Liver (tissue), 9 donors: ENCODE measurements around the gene ATP8B3. TPM values are rescaled to one million over a fixed set of nuclear protein-coding genes. Genes with fewer than 3 reads are reported as not detected.

Experiments used
- DNase-seq: peaks from one replicate; pipeline ENCODE4 v3.0.0-alpha.2; 2017; ENCODE audit warnings: low spot score
- H3K27ac ChIP-seq, 2 donors: one replicate each; pipeline ENCODE4 v1.7.0; 2013; ENCODE audit warnings: inconsistent platforms in 2 of 2, low read length in 2 of 2, control low read depth in 1 of 2, low read depth in 1 of 2, mild to moderate bottlenecking in 1 of 2
- H3K27me3 ChIP-seq, 4 donors: one replicate each; pipeline versions ENCODE4 v1.6.1 to v1.7.0; 2013; ENCODE audit warnings: low read length in 3 of 4, inconsistent platforms in 1 of 4, mild to moderate bottlenecking in 1 of 4, moderate library complexity in 1 of 4; ENCODE audit not compliant: control insufficient read depth in 4 of 4, insufficient read depth in 4 of 4
- H3K36me3 ChIP-seq, 4 donors: one replicate each; pipeline versions ENCODE4 v1.6.1 to v1.7.0; 2013; ENCODE audit warnings: low read length in 3 of 4, mild to moderate bottlenecking in 3 of 4, low read depth in 1 of 4, moderate library complexity in 1 of 4; ENCODE audit not compliant: control insufficient read depth in 4 of 4, insufficient read depth in 3 of 4
- H3K4me1 ChIP-seq, 4 donors: one replicate each; pipeline versions ENCODE4 v1.6.1 to v1.7.0; 2013; ENCODE audit warnings: low read length in 3 of 4, mild to moderate bottlenecking in 3 of 4, moderate library complexity in 1 of 4; ENCODE audit not compliant: control insufficient read depth in 4 of 4, insufficient read depth in 4 of 4
- H3K4me3 ChIP-seq, 3 donors: one replicate each; pipeline versions ENCODE4 v1.6.1 to v1.7.0; 2013; ENCODE audit warnings: low read length in 3 of 3, control low read depth in 1 of 3, low read depth in 1 of 3, mild to moderate bottlenecking in 1 of 3
- H3K9ac ChIP-seq, 2 donors: one replicate each; pipeline ENCODE4 v1.7.0; 2013; ENCODE audit warnings: low read length in 2 of 2, mild to moderate bottlenecking in 2 of 2, moderate library complexity in 2 of 2, control low read depth in 1 of 2, low read depth in 1 of 2
- H3K9me3 ChIP-seq, 4 donors: one replicate each; pipeline versions ENCODE4 v1.6.1 to v1.7.0; 2013; ENCODE audit warnings: low read length in 3 of 4; ENCODE audit not compliant: control insufficient read depth in 4 of 4
- ATF3 ChIP-seq: IDR thresholded peaks from 2 replicates; pipeline ENCODE4 v1.6.1; 2016; ENCODE audit warnings: antibody characterized with exemption
- CTCF ChIP-seq: fragments of 150-350 bp; IDR thresholded peaks from 2 replicates; pipeline ENCODE4 v1.5.1; 2017; ENCODE audit warnings: improper control_type of control experiment, low read depth, low read length; ENCODE audit not compliant: missing input control
- EGR1 ChIP-seq, 2 donors: IDR thresholded peaks; 2 replicates each; pipeline ENCODE4 v1.6.1; 2016 to 2018; ENCODE audit warnings: antibody characterized with exemption in 2 of 2, low read depth in 2 of 2
- FOXA1 ChIP-seq: IDR thresholded peaks from 2 replicates; pipeline ENCODE4 v1.6.1; 2016; ENCODE audit warnings: antibody characterized with exemption
- FOXA2 ChIP-seq: IDR thresholded peaks from 2 replicates; pipeline ENCODE4 v1.6.1; 2016; ENCODE audit warnings: antibody characterized with exemption
- GABPA ChIP-seq, 2 donors: IDR thresholded peaks in 1 of 2; conservative IDR thresholded peaks in 1 of 2; 2 replicates each; pipeline ENCODE4 v1.6.1; 2016; ENCODE audit warnings: antibody characterized with exemption in 2 of 2, mild to moderate bottlenecking in 1 of 2, moderate library complexity in 1 of 2
- HNF4A ChIP-seq, 2 donors: conservative IDR thresholded peaks; 2 replicates each; pipeline ENCODE4 v1.6.1; 2016; ENCODE audit warnings: antibody characterized with exemption in 2 of 2, mild to moderate bottlenecking in 2 of 2
- HNF4G ChIP-seq: IDR thresholded peaks from 2 replicates; pipeline ENCODE4 v1.6.1; 2016; ENCODE audit warnings: antibody characterized with exemption
- JUND ChIP-seq, 2 donors: IDR thresholded peaks; 2 replicates each; pipeline ENCODE4 v1.6.1; 2016; ENCODE audit warnings: antibody characterized with exemption in 2 of 2
- MAX ChIP-seq: IDR thresholded peaks from 2 replicates; pipeline ENCODE4 v1.6.1; 2016; ENCODE audit warnings: antibody characterized with exemption
- NR2F2 ChIP-seq: IDR thresholded peaks from 2 replicates; pipeline ENCODE4 v1.6.1; 2016; ENCODE audit warnings: antibody characterized with exemption
- RAD21 ChIP-seq, 2 donors: IDR thresholded peaks; 2 replicates each; pipeline ENCODE4 v1.6.1; 2016; ENCODE audit warnings: antibody characterized with exemption in 2 of 2, mild to moderate bottlenecking in 2 of 2
- REST ChIP-seq: IDR thresholded peaks from 2 replicates; pipeline ENCODE4 v1.6.1; 2016; ENCODE audit warnings: antibody characterized with exemption, mild to moderate bottlenecking
- RXRA ChIP-seq, 2 donors: IDR thresholded peaks; 2 replicates each; pipeline ENCODE4 v1.6.1; 2017 to 2018; ENCODE audit warnings: antibody characterized with exemption in 2 of 2, mild to moderate bottlenecking in 1 of 2
- SP1 ChIP-seq: IDR thresholded peaks from 2 replicates; pipeline ENCODE4 v1.6.1; 2018; ENCODE audit warnings: antibody characterized with exemption, mild to moderate bottlenecking
- TAF1 ChIP-seq: conservative IDR thresholded peaks from 2 replicates; pipeline ENCODE4 v1.6.1; 2016; ENCODE audit warnings: antibody characterized with exemption, mild to moderate bottlenecking
- YY1 ChIP-seq: IDR thresholded peaks from 2 replicates; pipeline ENCODE4 v1.6.1; 2016; ENCODE audit warnings: antibody characterized with exemption, mild to moderate bottlenecking
- ZBTB33 ChIP-seq: IDR thresholded peaks from 2 replicates; pipeline ENCODE4 v1.6.1; 2016; ENCODE audit warnings: antibody characterized with exemption
- WGBS: extraction: QIAGEN DNeasy Blood & Tissue Kit; methylation state at CpG from one replicate; pipeline ENCODE4 v1.1.7; 2013; 5-methylcytosine and 5-hydroxymethylcytosine counted together
- polyA plus RNA-seq, 2 donors: library from polyadenylated mRNA; stranded (reverse) in 1 of 2; unstranded in 1 of 2; fragments of 200-250 nt in 1 of 2; fragments of >200 nt in 1 of 2; fragmentation: Nextera tagmentation in 1 of 2; extraction: Ambion mirVana in 1 of 2; gene quantifications; one replicate each; pipeline versions ENCODE4 v1.2.1 to v1.2.3, GENCODE V29; 2013 to 2015
- total RNA-seq, 2 donors: library from RNA; depleted of rRNA; stranded (reverse); fragments of >200 nt; gene quantifications; one replicate each; pipeline ENCODE4 v1.2.3, GENCODE V29; 2014
- donor health status: healthy.
- donor health status: healthy.
- donor health status: healthy.
- donor health status: healthy.
- donor health status: healthy.

ATP8B3 gene
- total and polyA plus RNA-seq, 4 donors: 0.42 to 3.1 (median 0.52) TPM

GRCh38 chr19:1815605-1816529 is 3.8 kb upstream of the ATP8B3 start:
- no peak for DNase-seq
- TF ChIP-seq FOXA1: no peak
- TF ChIP-seq TAF1: no peak
- no peak for TF ChIP-seq RXRA (IDR thresholded peaks at IDR 0.05)
- no peak for TF ChIP-seq HNF4G
- no peak for TF ChIP-seq MAX
- no peak for TF ChIP-seq EGR1 (IDR thresholded peaks at IDR 0.05; ENCODE audit: low read depth in 2 of 2)
- no peak for TF ChIP-seq FOXA2
- no peak for TF ChIP-seq HNF4A (conservative IDR thresholded peaks at IDR 0.05)
- TF ChIP-seq JUND (IDR thresholded peaks at IDR 0.05): no peak
- TF ChIP-seq RAD21 (IDR thresholded peaks at IDR 0.05): no peak
- TF ChIP-seq REST: no peak
- TF ChIP-seq NR2F2: no peak
- TF ChIP-seq GABPA (IDR thresholded peaks at IDR 0.05 in 1 of 2, conservative IDR thresholded peaks at IDR 0.05 in 1 of 2): no peak
- TF ChIP-seq ATF3: no peak
- no peak for TF ChIP-seq SP1
- TF ChIP-seq YY1: no peak
- Histone ChIP-seq H3K9ac (no peak overlapping the region), H3K4me1 (peaks cover 4 to 22% (median 8%) of the 10 kb centered on the region in 4 donors), H3K27me3 (no peaks in the 10 kb centered on the region), H3K4me3 (no peak overlapping the region), H3K36me3 (peaks cover 18 to 51% (median 34%) of the 10 kb centered on the region in 4 donors), H3K27ac (no peak overlapping the region), H3K9me3 (no peaks in the 10 kb centered on the region)
- 95% methylated on average over 61 of the region's 61 CpGs for WGBS

GRCh38 chr19:1814833-1815604 is 2.9 kb upstream of the ATP8B3 start:
- 91% methylated on average over 26 of the region's 26 CpGs for WGBS
- Histone ChIP-seq H3K36me3 (peaks cover 14 to 44% (median 29%) of the 10 kb centered on the region in 4 donors), H3K9me3 (no peaks in the 10 kb centered on the region), H3K9ac (no peak overlapping the region), H3K27ac (no peak overlapping the region), H3K27me3 (no peaks in the 10 kb centered on the region), H3K4me3 (no peak overlapping the region), H3K4me1 (peaks cover 4 to 22% (median 8%) of the 10 kb centered on the region in 4 donors)
- DNase-seq: no peak
- TF ChIP-seq ZBTB33 (no peak), YY1 (no peak), FOXA1 (no peak), FOXA2 (no peak), CTCF (no peak), RAD21 (IDR thresholded peaks at IDR 0.05) (no peak), REST (no peak), SP1 (no peak), TAF1 (no peak), EGR1 (IDR thresholded peaks at IDR 0.05; ENCODE audit: low read depth in 2 of 2) (no peak), JUND (IDR thresholded peaks at IDR 0.05) (no peak)
